Measurements from ENCODE around the gene PTPRE. TPM values are rescaled to one million over a fixed set of nuclear protein-coding genes. Genes with fewer than 3 reads are reported as not detected.
"Not testable (repeated sequence)": the region's sequence is repeated elsewhere in the genome, so short reads cannot be mapped to it uniquely, and the experiment has no call there.

The PTPRE gene
- total RNA-seq, 1 donor from 2014 or later = 12.8 TPM

- DNase-seq (ENCODE audit: low spot score) = no peak
Observed at GRCh38 chr10:128091636-128092210, 184.8 kb downstream of the PTPRE start.

GRCh38 chr10:128092454-128092853 lies 185.6 kb downstream of the PTPRE start:
- no peak for DNase-seq (ENCODE audit: low spot score)

- DNase-seq (ENCODE audit: low spot score) = not testable (repeated sequence)
Observed at GRCh38 chr10:128094596-128094995, 187.7 kb downstream of the PTPRE start.

GRCh38 chr10:128095027-128095752 lies 188.3 kb downstream of the PTPRE start:
- no peak for DNase-seq (ENCODE audit: low spot score)

GRCh38 chr10:128095753-128096469 lies 189.0 kb downstream of the PTPRE start:
- no peak for DNase-seq (ENCODE audit: low spot score)

GRCh38 chr10:128096486-128097199 lies 189.7 kb downstream of the PTPRE start:
- DNase-seq (ENCODE audit: low spot score) = no peak

GRCh38 chr10:128097783-128098182 lies 190.9 kb downstream of the PTPRE start:
- no peak for DNase-seq (ENCODE audit: low spot score)

GRCh38 chr10:128098631-128099030 lies 191.7 kb downstream of the PTPRE start:
- no peak for DNase-seq (ENCODE audit: low spot score)

- no peak for DNase-seq (ENCODE audit: low spot score)
Observed at GRCh38 chr10:128099901-128100300, 193.0 kb downstream of the PTPRE start.

- DNase-seq (ENCODE audit: low spot score) = no peak
Observed at GRCh38 chr10:128101901-128102300, 195.0 kb downstream of the PTPRE start.

- no peak for DNase-seq (ENCODE audit: low spot score)
Observed at GRCh38 chr10:128102480-128103228, 195.8 kb downstream of the PTPRE start.

GRCh38 chr10:128103229-128103714 lies 196.4 kb downstream of the PTPRE start:
- no peak for DNase-seq (ENCODE audit: low spot score)

- no peak for DNase-seq (ENCODE audit: low spot score)
Observed at GRCh38 chr10:128105383-128105782, 198.5 kb downstream of the PTPRE start.

- DNase-seq (ENCODE audit: low spot score) = no peak
Observed at GRCh38 chr10:128109707-128110106, 202.8 kb downstream of the PTPRE start.

GRCh38 chr10:128110339-128110738 lies 203.4 kb downstream of the PTPRE start:
- DNase-seq (ENCODE audit: low spot score) = no peak

GRCh38 chr10:128111696-128112095 lies 204.8 kb downstream of the PTPRE start:
- DNase-seq (ENCODE audit: low spot score) = no peak

GRCh38 chr10:128113026-128113425 lies 206.1 kb downstream of the PTPRE start:
- DNase-seq (ENCODE audit: low spot score) = no peak

GRCh38 chr10:128114901-128115300 lies 208.0 kb downstream of the PTPRE start:
- DNase-seq (ENCODE audit: low spot score) = no peak

- no peak for DNase-seq (ENCODE audit: low spot score)
Observed at GRCh38 chr10:128115356-128115755, 208.5 kb downstream of the PTPRE start.

- DNase-seq (ENCODE audit: low spot score) = no peak
Observed at GRCh38 chr10:128116187-128116586, 209.3 kb downstream of the PTPRE start.
